K562 (cell line): ENCODE data around the gene FFAR1. TPM values are rescaled to one million over a fixed set of nuclear protein-coding genes. Genes with fewer than 3 reads are reported as not detected.

ENCODE experiments used
- ATAC-seq: fragments of 200-7000 bp; cut with Tn5 transposase; 3 replicates; pipeline ENCODE4 v1.9.1; 2020; ENCODE audit warnings: moderate library complexity
- BruUV-seq: library from RNA; stranded (reverse); fragments of 400-500 nt; replicated peaks from 2 replicates; lab custom pipeline; 2021; lab: Mats Ljungman, UMichigan
- CTCF ChIA-PET: fragments of 300-600 bp; formaldehyde crosslinking; extraction: SDS; loops from one replicate; lab custom pipeline; 2021; ENCODE audit warnings: low intra/inter-chr PET ratio; lab: Yijun Ruan, JAX
- POLR2A ChIA-PET: fragments of 300-600, 350-650 bp; sonication (Branson Sonifier 250); formaldehyde crosslinking; extraction: SDS; loops from one replicate; lab custom pipeline; 2021; ENCODE audit warnings: antibody characterized with exemption, inconsistent platforms; lab: Yijun Ruan, JAX
- DNase-seq, 4 experiments: peaks; one replicate each; pipeline versions ENCODE4 v3.0.0 to v3.0.0-alpha.2; 2011 to 2018; ENCODE audit warnings: low spot score in 3 of 4, mixed read lengths in 3 of 4; ENCODE audit errors: extremely low read depth in 1 of 4
- FAIRE-seq: peaks from 2 replicates; lab custom pipeline; 2011; peaks lifted over from hg19 to GRCh38; lab: Jason Lieb, UNC
- H2AFZ ChIP-seq: 2 replicates; pipeline ENCODE4 v1.6.0; 2011; ENCODE audit warnings: low read depth, low read length, control low read depth, inconsistent platforms
- H3K27ac ChIP-seq: fragments of 200-600 bp; 3 replicates; pipeline ENCODE4 v1.8.0; 2011; ENCODE audit warnings: low read depth, mild to moderate bottlenecking, control low read depth, inconsistent platforms, low read length, moderate library complexity, mixed read lengths; ENCODE audit errors: extremely low read depth
- H3K27me3 ChIP-seq, 2 experiments: fragments of 300-600 bp in 1 of 2; 2 replicates in 1 of 2; 3 replicates in 1 of 2; pipeline versions ENCODE4 v1.6.0 to v1.8.0; 2011; ENCODE audit warnings: inconsistent platforms in 2 of 2, low read length in 2 of 2, mild to moderate bottlenecking in 1 of 2, mixed read lengths in 1 of 2, moderate library complexity in 1 of 2; ENCODE audit not compliant: control insufficient read depth in 2 of 2, insufficient read depth in 2 of 2
- H3K36me3 ChIP-seq: fragments of 300-600 bp; 3 replicates; pipeline ENCODE4 v1.8.0; 2011; ENCODE audit warnings: mild to moderate bottlenecking, low read length, inconsistent platforms; ENCODE audit not compliant: control insufficient read depth, insufficient read depth
- H3K4me1 ChIP-seq, 2 experiments: fragments of 200-600 bp in 1 of 2; replicated peaks in 1 of 2; 2 replicates in 1 of 2; 3 replicates in 1 of 2; pipeline versions ENCODE4 v1.5.1 to v1.8.0; 2011; ENCODE audit warnings: inconsistent platforms in 2 of 2, low read length in 2 of 2, mild to moderate bottlenecking in 1 of 2, mixed read lengths in 1 of 2, moderate library complexity in 1 of 2; ENCODE audit not compliant: control insufficient read depth in 2 of 2, insufficient read depth in 2 of 2
- H3K4me2 ChIP-seq: 2 replicates; pipeline ENCODE4 v1.6.1; 2011; ENCODE audit warnings: low read length, control low read depth, inconsistent platforms, mixed read lengths; ENCODE audit not compliant: insufficient read depth
- H3K4me3 ChIP-seq: fragments of 200-600 bp; sonication (generic), shearing (Covaris generic); 2 replicates; pipeline ENCODE4 v1.5.1; 2016; ENCODE audit warnings: control low read depth, inconsistent platforms
- H3K79me2 ChIP-seq: fragments of 200-600 bp; 3 replicates; pipeline ENCODE4 v1.8.0; 2011; ENCODE audit warnings: low read length, inconsistent platforms; ENCODE audit not compliant: control insufficient read depth, insufficient read depth
- H3K9ac ChIP-seq, 2 experiments: 2 replicates each; pipeline versions ENCODE4 v1.6.0 to v1.6.1; 2011; ENCODE audit warnings: low read depth in 2 of 2, low read length in 2 of 2, control low read depth in 1 of 2, inconsistent platforms in 1 of 2, mild to moderate bottlenecking in 1 of 2, mixed read lengths in 1 of 2; ENCODE audit not compliant: insufficient read depth in 1 of 2
- H3K9me1 ChIP-seq: one replicate; pipeline ENCODE4 v1.6.0; 2011; ENCODE audit warnings: inconsistent platforms, mild to moderate bottlenecking, low read length, moderate library complexity; ENCODE audit not compliant: control insufficient read depth, insufficient read depth
- H3K9me3 ChIP-seq: replicated peaks from 2 replicates; pipeline ENCODE4 v1.5.1; 2011; ENCODE audit warnings: low read depth, low read length, inconsistent platforms; ENCODE audit not compliant: control insufficient read depth, insufficient read depth
- H4K20me1 ChIP-seq: replicated peaks from 2 replicates; pipeline ENCODE4 v1.6.1; 2011; ENCODE audit warnings: low read length, inconsistent platforms, mixed read lengths; ENCODE audit not compliant: control insufficient read depth, insufficient read depth
- ADNP ChIP-seq: fragments of 200-800 bp; sonication (Bioruptor generic); IDR thresholded peaks from 2 replicates; pipeline ENCODE4 v1.6.1; 2016; ENCODE audit warnings: missing genetic modification characterization, missing compliant biosample characterization
- AFF1 ChIP-seq, 2 experiments: fragments of 450-650 bp; IDR thresholded peaks; 2 replicates each; pipeline ENCODE4 v1.6.1; 2018; ENCODE audit warnings: mild to moderate bottlenecking in 2 of 2, low read depth in 1 of 2; ENCODE audit not compliant: partially characterized antibody in 2 of 2
- KLF13 ChIP-seq: fragments of 450-650 bp; IDR thresholded peaks from 2 replicates; pipeline ENCODE4 v1.6.1; 2016; ENCODE audit warnings: missing genetic modification characterization, low read depth, mild to moderate bottlenecking, missing compliant biosample characterization, moderate library complexity, borderline replicate concordance
- NFRKB ChIP-seq: fragments of 450-650 bp; IDR thresholded peaks from 2 replicates; pipeline ENCODE4 v1.6.1; 2016; ENCODE audit warnings: low read depth
- SRSF3 ChIP-seq: fragments of 200-400 bp; formaldehyde crosslinking; IDR thresholded peaks from 2 replicates; pipeline ENCODE4 v1.6.1; 2016; ENCODE audit warnings: mild to moderate bottlenecking, low read length, moderate library complexity; ENCODE audit not compliant: insufficient read depth
- THAP7 ChIP-seq: fragments of 250-450 bp; sonication (Bioruptor Pico); IDR thresholded peaks from 2 replicates; pipeline ENCODE4 v1.5.0; 2021
- ZBED1 ChIP-seq: IDR thresholded peaks from 2 replicates; pipeline ENCODE4 v1.6.1; 2014
- ZNF12 ChIP-seq: sonication (generic); formaldehyde crosslinking; IDR thresholded peaks from 2 replicates; pipeline ENCODE4 v1.4.0; 2020; ENCODE audit warnings: mild to moderate bottlenecking, missing genetic modification reagents
- ZNF217 ChIP-seq: sonication (generic); formaldehyde crosslinking; IDR thresholded peaks from 2 replicates; pipeline ENCODE4 v1.8.0; 2022; ENCODE audit warnings: mild to moderate bottlenecking, missing genetic modification reagents
- ZNF354B ChIP-seq: fragments of 250-450 bp; sonication (Bioruptor Pico); IDR thresholded peaks from 2 replicates; pipeline ENCODE4 v1.4.0; 2020
- ZNF592 ChIP-seq: fragments of 450-650 bp; IDR thresholded peaks from 2 replicates; pipeline ENCODE4 v1.6.1; 2017; ENCODE audit warnings: antibody characterized with exemption, mild to moderate bottlenecking
- ZNF707 ChIP-seq: fragments of 250-450 bp; sonication (Bioruptor Pico); conservative IDR thresholded peaks from 2 replicates; pipeline ENCODE4 v1.8.0; 2022; ENCODE audit warnings: inconsistent platforms, mild to moderate bottlenecking, moderate library complexity
- WGBS: fragments of 100-300 bp; shearing (Covaris generic); methylation state at CpG from one replicate; pipeline ENCODE4 v1.1.6; 2016; ENCODE audit warnings: low coverage, mixed read lengths; ENCODE audit not compliant: insufficient coverage; ENCODE audit errors: missing lambda C conversion rate; 5-methylcytosine and 5-hydroxymethylcytosine counted together
- in situ Hi-C: fragments of 300-500 bp; cut with MboI; formaldehyde crosslinking; loops from 4 replicates; pipeline ENCODE4 v1.15.0; 2018; ENCODE audit warnings: inconsistent platforms, mixed read lengths
- intact Hi-C: fragments of 100-400 bp; cut with micrococcal nuclease; formaldehyde crosslinking; loops from 2 replicates; pipeline ENCODE4 v1.14.2; 2022
- polyA plus RNA-seq, 8 experiments: library from polyadenylated mRNA; depleted of rRNA in 4 of 8; stranded (reverse) in 5 of 8; unstranded in 3 of 8; fragments of >200 nt; fragmentation: Nextera tagmentation in 2 of 8; fragmentation: Illumina TruSeq in 1 of 8; extraction: Ambion mirVana in 2 of 8; extraction: Trizol in 1 of 8; gene quantifications; 2 replicates each; pipeline versions ENCODE4 v1.2.1 to v1.2.3, GENCODE V29; 2011 to 2014; ENCODE audit warnings: inconsistent platforms in 1 of 8, missing spikeins in 1 of 8
- total RNA-seq, 7 experiments: library from RNA; depleted of rRNA in 6 of 7; stranded (reverse); fragments of >200 nt in 6 of 7; fragmentation: Illumina TruSeq in 2 of 7; extraction: Trizol in 2 of 7; gene quantifications; 2 replicates each; pipeline versions ENCODE4 v1.2.1 to v1.2.3, GENCODE V29; 2011 to 2021; ENCODE audit warnings: low replicate concordance in 1 of 7

FFAR1 gene
- total and polyA plus RNA-seq, 9 of the 15 experiments (the other 6 are each of a cell fraction or from before 2014, with no cell fraction given), result not detected

- H3K27ac ChIP-seq, result no peak overlapping the region
- no peak overlapping the region for H3K4me3 ChIP-seq
- POLR2A ChIA-PET, result no interaction called here
- H3K4me1 ChIP-seq, result peaks cover 0 to 14% of the 10 kb centered on the region in 2 experiments; a peak in 2 of 5 replicates
- no peaks in the 10 kb centered on the region for H3K79me2 ChIP-seq
- H3K4me2 ChIP-seq, result no peak overlapping the region
- no peaks in the 10 kb centered on the region for H4K20me1 ChIP-seq
- intact Hi-C loops, result no loop called here
- TF ChIP-seq ADNP (tag) (no peak), ZNF217 (CRISPR knock-in tag) (no peak), ZNF592 (no peak), THAP7 (CRISPR knock-in tag) (no peak), ZBED1 (no peak), ZNF12 (CRISPR knock-in tag) (no peak), ZNF707 (CRISPR knock-in tag) (no peak), KLF13 (tag) (no peak), AFF1 (IDR thresholded peaks at IDR 0.05; ENCODE audit: low read depth in 1 of 2, partially characterized antibody in 2 of 2) (no peak), SRSF3 (no peak), ZNF354B (CRISPR knock-in tag) (no peak), NFRKB (no peak)
- TF ChIP-seq, all 486 proteins: peak for 0
- H2AFZ ChIP-seq, result no peak overlapping the region
- in situ Hi-C loops, result loop anchor here (10.0 kb wide), 1 partner anchor 62 kb away; no protein-coding TSS in a partner anchor
- CTCF ChIA-PET, result no interaction called here
- DNase-seq (no peak), FAIRE-seq (no peak), ATAC-seq (no peak)
- H3K27me3 ChIP-seq, result no peaks in the 10 kb centered on the region
- no peaks in the 10 kb centered on the region for H3K36me3 ChIP-seq
- BruUV-seq, result no TSS peak
- no peaks in the 10 kb centered on the region for H3K9me1 ChIP-seq
- H3K9ac ChIP-seq, result 0 out of 4 replicates have a peak overlapping the region, but pooled peaks of 1 of the 2 experiments have one; percentile 43
- H3K9me3 ChIP-seq, result no peaks in the 10 kb centered on the region
- WGBS, result 66% methylated on average over 20 of the region's 21 CpGs
These were observed 11.3 kb upstream of the FFAR1 start for GRCh38 chr19:35336166-35336955.
